Measurements from ENCODE around the gene S100A10. TPM values are rescaled to one million over a fixed set of nuclear protein-coding genes. Genes with fewer than 3 reads are reported as not detected.

Gene S100A10
- polyA plus RNA-seq, 1 donor = 877 TPM

DNA sequence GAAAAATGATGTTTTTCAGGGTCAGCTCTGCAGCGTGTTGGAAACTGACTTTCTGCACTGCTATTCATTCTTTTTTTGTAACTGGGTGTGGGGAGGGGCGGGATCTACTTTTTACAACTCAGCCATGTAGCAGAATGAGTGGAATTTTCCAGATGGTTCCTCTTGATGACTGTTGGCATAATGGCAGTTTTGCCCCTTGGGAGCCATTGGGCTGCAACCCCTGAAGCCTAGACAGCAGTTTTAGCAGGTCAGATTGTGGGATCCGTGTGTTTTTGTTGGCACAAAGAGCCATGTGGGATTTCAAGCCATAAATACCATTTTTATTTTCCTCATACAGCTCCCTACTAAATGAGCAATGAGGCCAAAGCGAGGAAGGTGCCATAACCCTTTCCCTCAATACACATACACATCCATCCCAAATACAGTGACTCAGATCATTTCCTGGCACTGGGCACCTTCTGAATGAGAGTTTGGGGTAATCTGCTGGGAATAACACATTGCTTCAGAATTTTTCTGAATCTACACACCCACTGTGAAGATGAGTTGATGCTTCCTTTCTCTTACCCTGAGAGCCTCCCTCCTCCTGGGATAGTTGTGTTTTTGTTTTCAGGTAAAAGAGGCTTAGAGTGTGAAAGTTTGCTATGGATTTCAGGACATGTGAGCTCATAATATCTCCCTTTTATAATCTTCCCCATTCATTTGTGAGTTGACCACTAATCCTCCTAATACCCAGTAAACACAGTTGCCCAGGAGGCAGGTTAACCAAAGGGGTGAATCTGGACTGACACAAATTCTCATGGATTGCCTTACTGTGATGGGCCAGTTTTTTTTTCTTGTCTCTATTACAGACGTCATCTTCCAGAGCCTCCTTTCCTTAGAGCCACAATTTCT, 13.1 kb downstream of the S100A10 start:
- Histone ChIP-seq H3K4me3 (ENCODE audit: low read length) (no peak overlapping the region), H3K9me3 (ENCODE audit: control insufficient read depth, low read depth, low read length) (no peaks in the 10 kb centered on the region), H3K36me3 (ENCODE audit: control insufficient read depth, insufficient read depth, low read length) (peaks cover 38% of the 10 kb centered on the region), H3K4me1 (ENCODE audit: control insufficient read depth, insufficient read depth, low read length) (peaks cover 40% of the 10 kb centered on the region), H3K27ac (ENCODE audit: low read length) (no peak overlapping the region), H3K27me3 (ENCODE audit: control insufficient read depth, insufficient read depth, low read length) (no peaks in the 10 kb centered on the region)
- DNase-seq = no peak
- no CpG with 5 or more reads among the region's 5 CpGs for WGBS (ENCODE audit: insufficient coverage, low lambda C conversion rate)

DNA sequence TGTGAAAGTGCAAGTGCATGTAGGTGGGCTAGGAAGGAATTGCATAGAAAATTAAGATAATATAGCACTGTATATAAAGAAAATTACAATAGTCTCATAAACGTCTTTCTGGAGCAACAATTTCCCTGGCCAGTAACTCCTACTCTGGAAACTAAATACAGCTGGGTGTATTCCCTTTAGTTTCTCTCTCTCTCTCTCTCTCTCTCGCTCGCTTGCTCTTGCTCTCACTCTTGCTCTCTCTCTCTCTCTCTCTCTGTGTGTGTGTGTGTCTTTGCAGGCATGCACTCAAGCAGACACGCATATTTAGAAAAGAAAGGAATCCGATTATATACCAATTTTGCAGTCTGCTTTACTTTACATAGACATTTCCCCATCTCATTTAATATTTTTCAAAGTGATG, 14.7 kb downstream of the S100A10 start:
- no peak for DNase-seq
- H3K9me3 ChIP-seq (ENCODE audit: control insufficient read depth, low read depth, low read length) = no peaks in the 10 kb centered on the region
- H3K27me3 ChIP-seq (ENCODE audit: control insufficient read depth, insufficient read depth, low read length) = no peaks in the 10 kb centered on the region
- H3K27ac ChIP-seq (ENCODE audit: low read length) = no peak overlapping the region
- 81% methylated on average over 3 of the region's 5 CpGs for WGBS (ENCODE audit: insufficient coverage, low lambda C conversion rate)
- peaks cover 44% of the 10 kb centered on the region for H3K4me1 ChIP-seq (ENCODE audit: control insufficient read depth, insufficient read depth, low read length)
- H3K4me3 ChIP-seq (ENCODE audit: low read length) = no peak overlapping the region
- H3K36me3 ChIP-seq (ENCODE audit: control insufficient read depth, insufficient read depth, low read length) = peaks cover 22% of the 10 kb centered on the region

DNA sequence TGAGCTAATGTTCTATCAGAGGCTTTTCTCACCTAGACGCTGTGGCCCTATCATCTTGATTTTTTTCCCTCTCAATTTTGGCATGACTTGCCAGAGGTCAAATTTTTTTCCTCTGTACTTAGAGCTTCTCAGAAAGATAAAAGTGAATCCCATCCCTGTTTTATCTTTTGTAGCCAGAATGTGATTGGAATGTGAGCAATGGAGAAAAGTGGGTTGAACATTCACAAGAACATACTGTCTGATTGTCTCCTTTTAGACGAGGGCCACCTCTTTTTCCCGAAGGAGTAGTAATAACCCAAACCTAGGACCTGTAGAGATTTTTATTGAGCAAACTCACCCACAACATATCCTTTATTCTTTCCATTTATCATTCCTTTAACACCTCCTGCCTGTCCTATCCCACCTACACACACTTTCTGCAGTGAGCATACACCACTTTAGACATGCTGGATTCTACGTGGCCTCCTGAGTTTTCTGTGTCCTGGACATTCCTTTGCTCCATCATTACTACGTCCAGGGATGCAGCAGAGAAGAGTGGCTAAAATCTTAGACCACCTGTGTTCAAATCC, 15.9 kb downstream of the S100A10 start:
- DNase-seq = no peak
- Histone ChIP-seq H3K4me3 (ENCODE audit: low read length) (no peak overlapping the region), H3K9me3 (ENCODE audit: control insufficient read depth, low read depth, low read length) (no peaks in the 10 kb centered on the region), H3K27me3 (ENCODE audit: control insufficient read depth, insufficient read depth, low read length) (no peaks in the 10 kb centered on the region), H3K4me1 (ENCODE audit: control insufficient read depth, insufficient read depth, low read length) (peaks cover 52% of the 10 kb centered on the region), H3K36me3 (ENCODE audit: control insufficient read depth, insufficient read depth, low read length) (peaks cover 11% of the 10 kb centered on the region), H3K27ac (ENCODE audit: low read length) (peak overlapping the region; percentile 31)
- 20% methylated on average over 1 of the region's 5 CpGs for WGBS (ENCODE audit: insufficient coverage, low lambda C conversion rate)

DNA sequence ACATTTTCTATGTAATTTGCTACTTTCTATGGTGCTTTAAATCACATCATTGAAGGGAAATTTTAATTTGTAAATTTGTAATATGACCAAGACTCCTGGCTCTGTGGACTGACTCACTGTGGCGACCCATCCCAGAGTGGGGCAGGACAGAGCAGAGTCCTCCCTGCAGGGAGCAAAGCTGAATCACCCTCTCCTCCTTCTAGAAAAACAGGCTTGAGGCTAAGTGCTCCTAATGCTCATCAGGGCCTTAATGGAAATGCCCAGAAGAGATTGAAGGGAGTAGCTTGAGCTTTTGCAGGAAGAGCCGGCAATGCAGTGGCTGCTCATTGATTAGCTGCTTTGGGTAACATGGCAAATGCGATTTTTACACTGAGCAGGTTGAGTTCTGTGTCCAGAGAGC, 16.8 kb downstream of the S100A10 start:
- no peaks in the 10 kb centered on the region for H3K9me3 ChIP-seq (ENCODE audit: control insufficient read depth, low read depth, low read length)
- no peaks in the 10 kb centered on the region for H3K27me3 ChIP-seq (ENCODE audit: control insufficient read depth, insufficient read depth, low read length)
- H3K4me1 ChIP-seq (ENCODE audit: control insufficient read depth, insufficient read depth, low read length) = peaks cover 61% of the 10 kb centered on the region
- H3K4me3 ChIP-seq (ENCODE audit: low read length) = no peak overlapping the region
- peak in 1 of 2 donors; percentile 59 for DNase-seq
- H3K27ac ChIP-seq (ENCODE audit: low read length) = peak overlapping the region; percentile 84
- H3K36me3 ChIP-seq (ENCODE audit: control insufficient read depth, insufficient read depth, low read length) = peaks cover 4% of the 10 kb centered on the region
- no CpG with 5 or more reads among the region's 3 CpGs for WGBS (ENCODE audit: insufficient coverage, low lambda C conversion rate)

DNA sequence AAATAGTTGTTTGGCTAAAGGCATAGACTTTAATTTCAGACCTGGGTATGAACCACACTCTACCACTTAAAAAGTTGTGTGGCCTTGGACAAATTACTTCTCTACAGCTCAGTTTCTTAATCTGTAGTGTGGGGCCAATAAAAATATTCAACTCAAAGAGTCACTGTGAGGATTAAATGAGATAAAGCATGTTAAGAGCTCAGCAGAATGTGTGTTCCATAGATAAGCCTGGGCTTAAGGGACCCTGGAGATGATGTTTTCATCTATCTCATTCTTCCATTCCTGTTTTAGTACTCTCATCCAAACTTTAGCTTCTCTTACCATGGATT, 17.7 kb downstream of the S100A10 start:
- H3K27ac ChIP-seq (ENCODE audit: low read length) = peak overlapping the region; percentile 84
- peaks cover 64% of the 10 kb centered on the region for H3K4me1 ChIP-seq (ENCODE audit: control insufficient read depth, insufficient read depth, low read length)

DNA sequence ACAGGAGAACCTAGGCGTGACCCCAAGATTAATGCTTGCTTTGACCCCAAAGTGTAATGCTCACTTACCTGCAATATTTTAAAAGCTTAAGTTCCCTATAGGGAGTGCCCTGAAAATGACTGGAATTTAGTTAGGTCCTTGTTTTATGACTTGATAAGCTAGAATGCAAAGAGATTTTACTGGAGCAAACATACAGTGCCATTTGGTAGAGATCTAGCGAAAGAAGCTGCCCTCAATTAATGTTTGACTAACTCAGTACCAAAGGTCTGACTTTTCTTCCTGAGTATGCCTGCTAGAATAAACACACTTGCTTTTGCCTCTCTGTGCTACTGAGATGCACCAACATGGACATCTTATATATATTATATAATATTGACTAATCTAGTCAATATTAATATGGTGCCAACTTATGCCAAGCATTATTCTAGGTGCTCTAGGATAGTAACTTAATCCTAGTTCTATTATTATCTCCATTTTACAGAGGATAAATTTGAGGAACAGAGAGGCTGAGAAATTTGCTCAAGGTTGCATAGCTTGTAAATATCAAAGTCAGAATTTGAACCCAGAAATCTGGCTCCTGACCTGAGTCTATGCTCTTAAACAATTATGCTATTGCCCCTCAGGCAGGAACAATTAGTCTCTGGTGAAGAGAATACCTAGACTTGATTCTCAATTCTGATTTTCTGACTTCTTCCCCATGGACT, 18.2 kb downstream of the S100A10 start:
- no peak overlapping the region for H3K4me3 ChIP-seq (ENCODE audit: low read length)
- H3K36me3 ChIP-seq (ENCODE audit: control insufficient read depth, insufficient read depth, low read length) = no peaks in the 10 kb centered on the region
- H3K27me3 ChIP-seq (ENCODE audit: control insufficient read depth, insufficient read depth, low read length) = no peaks in the 10 kb centered on the region
- H3K27ac ChIP-seq (ENCODE audit: low read length) = peak overlapping the region; percentile 84
- no CpG with 5 or more reads among the region's 2 CpGs for WGBS (ENCODE audit: insufficient coverage, low lambda C conversion rate)
- peaks cover 65% of the 10 kb centered on the region for H3K4me1 ChIP-seq (ENCODE audit: control insufficient read depth, insufficient read depth, low read length)
- no peaks in the 10 kb centered on the region for H3K9me3 ChIP-seq (ENCODE audit: control insufficient read depth, low read depth, low read length)
- DNase-seq = peak; percentile 76 to 89

More for the DNA sequence above, 17.7 kb downstream of the S100A10 start:
- no peaks in the 10 kb centered on the region for H3K9me3 ChIP-seq (ENCODE audit: control insufficient read depth, low read depth, low read length)
- no peaks in the 10 kb centered on the region for H3K36me3 ChIP-seq (ENCODE audit: control insufficient read depth, insufficient read depth, low read length)
- H3K27me3 ChIP-seq (ENCODE audit: control insufficient read depth, insufficient read depth, low read length) = no peaks in the 10 kb centered on the region
- DNase-seq = no peak
- H3K4me3 ChIP-seq (ENCODE audit: low read length) = no peak overlapping the region

DNA sequence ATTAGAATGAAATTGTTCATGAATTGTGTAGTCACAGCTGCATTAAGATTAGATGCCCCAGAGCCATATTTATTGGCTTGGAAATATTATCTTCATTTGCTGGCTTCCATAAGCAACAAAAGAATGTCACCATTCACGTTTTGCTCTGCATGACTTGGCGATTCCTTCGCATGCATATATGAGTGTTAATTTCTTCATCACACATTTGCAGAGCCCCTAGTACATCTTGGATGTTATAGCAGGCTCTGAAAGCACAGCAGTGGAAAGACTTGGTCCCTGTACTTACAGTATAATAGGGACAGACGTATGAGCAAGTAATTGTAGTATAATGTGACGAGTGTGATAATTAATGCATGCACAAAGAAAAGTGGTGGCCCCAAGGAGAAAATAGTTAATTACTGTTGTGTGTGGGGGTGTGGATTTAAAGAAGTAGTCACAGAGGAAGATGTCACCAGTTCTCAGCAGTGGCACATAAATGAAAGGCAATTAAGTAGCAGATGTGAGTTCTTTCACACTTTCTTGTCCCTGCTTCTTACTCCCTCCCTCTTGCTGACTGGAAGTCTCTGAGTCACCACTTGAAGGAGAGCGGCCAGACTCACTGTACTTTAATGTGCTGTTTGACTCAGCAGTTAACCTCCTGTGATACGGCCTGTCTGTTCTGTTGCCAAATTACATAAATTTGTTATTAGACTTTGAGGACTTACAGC, 21.0 kb downstream of the S100A10 start:
- no peaks in the 10 kb centered on the region for H3K36me3 ChIP-seq (ENCODE audit: control insufficient read depth, insufficient read depth, low read length)
- H3K4me1 ChIP-seq (ENCODE audit: control insufficient read depth, insufficient read depth, low read length) = peaks cover 71% of the 10 kb centered on the region
- H3K27me3 ChIP-seq (ENCODE audit: control insufficient read depth, insufficient read depth, low read length) = no peaks in the 10 kb centered on the region
- peak overlapping the region; percentile 79 for H3K27ac ChIP-seq (ENCODE audit: low read length)
- no peaks in the 10 kb centered on the region for H3K9me3 ChIP-seq (ENCODE audit: control insufficient read depth, low read depth, low read length)
- peak; percentile 82 to 89 for DNase-seq
- 32% methylated on average over 4 of the region's 7 CpGs for WGBS (ENCODE audit: insufficient coverage, low lambda C conversion rate)
- H3K4me3 ChIP-seq (ENCODE audit: low read length) = peak overlapping the region; percentile 5

DNA sequence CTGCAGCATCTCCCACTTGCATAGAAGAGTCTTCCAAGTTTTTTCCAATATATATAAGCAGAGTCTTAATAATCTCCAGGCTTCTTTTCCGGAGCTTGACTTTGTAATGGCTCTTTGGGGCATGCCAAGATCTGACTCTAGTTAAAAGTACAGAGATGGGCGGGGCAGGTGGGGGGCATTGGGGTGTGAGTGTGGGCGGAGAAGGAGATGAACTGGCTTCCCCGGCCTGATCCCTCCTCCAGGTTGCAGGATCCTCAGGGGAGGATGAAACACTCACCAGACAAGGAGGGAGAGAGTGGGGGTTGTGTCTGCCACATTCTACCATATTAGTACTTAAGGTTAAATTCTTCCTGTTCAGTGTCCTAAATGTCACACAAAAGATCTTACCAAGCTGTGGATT, 23.0 kb downstream of the S100A10 start:
- Histone ChIP-seq H3K27me3 (ENCODE audit: control insufficient read depth, insufficient read depth, low read length) (no peaks in the 10 kb centered on the region), H3K4me3 (ENCODE audit: low read length) (no peak overlapping the region), H3K27ac (ENCODE audit: low read length) (no peak overlapping the region), H3K9me3 (ENCODE audit: control insufficient read depth, low read depth, low read length) (no peaks in the 10 kb centered on the region), H3K4me1 (ENCODE audit: control insufficient read depth, insufficient read depth, low read length) (peaks cover 58% of the 10 kb centered on the region), H3K36me3 (ENCODE audit: control insufficient read depth, insufficient read depth, low read length) (no peaks in the 10 kb centered on the region)
- WGBS (ENCODE audit: insufficient coverage, low lambda C conversion rate) = 50% methylated on average over 1 of the region's 4 CpGs
- DNase-seq = no peak

DNA sequence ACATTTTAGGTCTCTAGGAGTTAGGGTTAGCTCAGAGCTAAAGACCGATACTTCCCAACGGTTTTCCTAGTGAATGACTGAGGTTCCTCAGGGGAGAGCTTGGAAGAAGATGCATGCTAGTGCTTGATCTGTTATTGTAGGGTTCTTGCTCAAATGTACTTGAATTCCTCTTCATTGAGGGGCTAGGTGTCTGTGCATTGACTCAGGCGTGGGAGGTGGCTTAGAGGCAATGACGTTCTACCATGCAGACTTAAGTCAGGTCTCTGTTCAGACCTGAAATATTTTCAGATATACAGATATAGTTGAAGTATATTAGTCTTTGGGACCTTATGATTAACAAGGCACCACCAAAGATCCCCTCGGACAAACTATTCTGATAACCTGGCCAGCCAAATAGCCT, 23.5 kb downstream of the S100A10 start:
- WGBS (ENCODE audit: insufficient coverage, low lambda C conversion rate) = no CpG with 5 or more reads among the region's 5 CpGs
- Histone ChIP-seq H3K4me1 (ENCODE audit: control insufficient read depth, insufficient read depth, low read length) (peaks cover 54% of the 10 kb centered on the region), H3K27me3 (ENCODE audit: control insufficient read depth, insufficient read depth, low read length) (no peaks in the 10 kb centered on the region), H3K9me3 (ENCODE audit: control insufficient read depth, low read depth, low read length) (no peaks in the 10 kb centered on the region), H3K36me3 (ENCODE audit: control insufficient read depth, insufficient read depth, low read length) (no peaks in the 10 kb centered on the region), H3K27ac (ENCODE audit: low read length) (no peak overlapping the region), H3K4me3 (ENCODE audit: low read length) (no peak overlapping the region)
- DNase-seq = no peak

DNA sequence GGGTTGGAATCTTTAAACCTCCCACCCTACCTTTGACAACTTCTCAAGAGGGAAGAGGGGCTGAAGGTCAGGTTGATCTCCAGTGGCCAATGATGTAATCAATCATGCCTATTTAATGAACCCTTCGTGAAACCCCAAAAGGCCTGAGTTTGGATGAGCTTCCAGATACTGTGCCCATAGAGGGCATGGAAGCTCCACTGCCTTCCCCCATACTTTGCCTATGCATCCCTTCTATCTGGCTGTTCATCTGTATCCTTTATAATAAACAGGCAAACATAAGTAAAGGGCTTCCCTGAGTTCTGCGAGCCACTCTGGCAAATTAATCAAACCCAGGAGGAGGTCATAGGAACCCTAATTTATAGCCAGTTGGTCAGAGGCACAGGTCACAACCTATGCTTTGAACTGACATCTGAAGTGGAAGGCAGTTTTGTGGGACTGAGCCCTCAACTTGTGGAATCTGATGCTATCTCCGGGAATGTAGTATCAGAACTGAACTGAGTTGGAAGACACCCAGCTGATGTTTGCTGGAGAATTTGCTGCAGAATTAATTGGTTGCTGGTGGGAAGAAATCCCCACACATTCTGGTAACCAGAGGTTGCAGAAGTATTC, 24.8 kb downstream of the S100A10 start:
- Histone ChIP-seq H3K27me3 (ENCODE audit: control insufficient read depth, insufficient read depth, low read length) (no peaks in the 10 kb centered on the region), H3K4me3 (ENCODE audit: low read length) (no peak overlapping the region), H3K36me3 (ENCODE audit: control insufficient read depth, insufficient read depth, low read length) (no peaks in the 10 kb centered on the region), H3K9me3 (ENCODE audit: control insufficient read depth, low read depth, low read length) (no peaks in the 10 kb centered on the region), H3K4me1 (ENCODE audit: control insufficient read depth, insufficient read depth, low read length) (peaks cover 43% of the 10 kb centered on the region), H3K27ac (ENCODE audit: low read length) (no peak overlapping the region)
- WGBS (ENCODE audit: insufficient coverage, low lambda C conversion rate) = no CpG with 5 or more reads among the region's 3 CpGs
- DNase-seq = no peak

Data from large intestine (tissue), 3 donors.